Measurements from ENCODE around the gene NAALADL2.

GRCh38 chr3:175659670-175660350 is 800.7 kb downstream of the NAALADL2 start:
- TF ChIP-seq RAD21 (IDR thresholded peaks at IDR 0.05; ENCODE audit: low read depth) (no peak), YY1 (IDR thresholded peaks at IDR 0.05; ENCODE audit: low read depth) (no peak), CEBPB (IDR thresholded peaks at IDR 0.05) (no peak), REST (IDR thresholded peaks at IDR 0.05; ENCODE audit: low read depth) (no peak), TCF12 (IDR thresholded peaks at IDR 0.05; ENCODE audit: low read depth) (no peak), EGR1 (IDR thresholded peaks at IDR 0.05) (no peak), MAX (IDR thresholded peaks at IDR 0.05) (no peak)
